ENCODE data around the gene PCSK6.

The PCSK6 gene

DNA sequence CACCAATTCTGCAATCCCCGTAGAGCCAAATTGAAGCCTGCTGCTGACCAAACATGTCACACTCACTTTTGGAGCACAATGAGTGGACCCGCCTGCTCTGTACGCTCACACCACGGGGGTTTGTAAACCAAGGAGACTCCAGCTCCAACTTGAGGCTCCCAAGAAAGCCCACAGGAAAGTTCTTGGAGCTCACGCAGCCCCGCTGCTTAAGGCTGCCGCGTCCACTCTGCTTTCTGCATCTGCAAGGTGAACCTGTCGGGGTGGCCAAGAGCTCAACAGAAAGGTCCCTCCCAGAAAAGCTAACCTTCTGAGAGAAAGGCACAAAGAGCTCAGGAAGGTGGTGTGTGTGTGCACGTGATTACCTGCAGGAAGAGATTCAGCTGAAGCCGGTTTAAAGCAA lies 94.9 kb downstream of the PCSK6 start:
- H2AFZ ChIP-seq (ENCODE audit: low read length), result no peak overlapping the region
- TF ChIP-seq, protein P1, sequence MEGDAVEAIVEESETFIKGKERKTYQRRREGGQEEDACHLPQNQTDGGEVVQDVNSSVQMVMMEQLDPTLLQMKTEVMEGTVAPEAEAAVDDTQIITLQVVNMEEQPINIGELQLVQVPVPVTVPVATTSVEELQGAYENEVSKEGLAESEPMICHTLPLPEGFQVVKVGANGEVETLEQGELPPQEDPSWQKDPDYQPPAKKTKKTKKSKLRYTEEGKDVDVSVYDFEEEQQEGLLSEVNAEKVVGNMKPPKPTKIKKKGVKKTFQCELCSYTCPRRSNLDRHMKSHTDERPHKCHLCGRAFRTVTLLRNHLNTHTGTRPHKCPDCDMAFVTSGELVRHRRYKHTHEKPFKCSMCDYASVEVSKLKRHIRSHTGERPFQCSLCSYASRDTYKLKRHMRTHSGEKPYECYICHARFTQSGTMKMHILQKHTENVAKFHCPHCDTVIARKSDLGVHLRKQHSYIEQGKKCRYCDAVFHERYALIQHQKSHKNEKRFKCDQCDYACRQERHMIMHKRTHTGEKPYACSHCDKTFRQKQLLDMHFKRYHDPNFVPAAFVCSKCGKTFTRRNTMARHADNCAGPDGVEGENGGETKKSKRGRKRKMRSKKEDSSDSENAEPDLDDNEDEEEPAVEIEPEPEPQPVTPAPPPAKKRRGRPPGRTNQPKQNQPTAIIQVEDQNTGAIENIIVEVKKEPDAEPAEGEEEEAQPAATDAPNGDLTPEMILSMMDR (IDR thresholded peaks at IDR 0.05; ENCODE audit: low read length), result no peak
- TF ChIP-seq EZH2phosphoT487 (IDR thresholded peaks at IDR 0.05; ENCODE audit: low read length) (no peak), EZH2 (optimal IDR thresholded peaks at IDR 0.05; ENCODE audit: low read depth, low read length) (no peak)
- H3F3A ChIP-seq (ENCODE audit: insufficient read depth, low read length), result no peaks in the 10 kb centered on the region
- no peak for DNase-seq
- no peaks in the 10 kb centered on the region; the same call in 1 of the 2 replicates for H3K27me3 ChIP-seq (replicated peaks; ENCODE audit: insufficient read depth, low read length)
- no peak overlapping the region for H3K27ac ChIP-seq (ENCODE audit: low read length)
- H3K9me2 ChIP-seq (replicated peaks; ENCODE audit: insufficient read depth, low read length), result no peaks in the 10 kb centered on the region
- H3K9ac ChIP-seq (ENCODE audit: low read length), result no peak overlapping the region
- no peaks in the 10 kb centered on the region for H4K20me1 ChIP-seq (ENCODE audit: insufficient read depth, low read length)
- H3K36me3 ChIP-seq (replicated peaks; ENCODE audit: insufficient read depth, low read length), result no peaks in the 10 kb centered on the region; the same call in 1 of the 2 replicates
- H3K4me3 ChIP-seq (ENCODE audit: low read length), result no peak overlapping the region
- no peaks in the 10 kb centered on the region for H3K9me3 ChIP-seq (replicated peaks; ENCODE audit: insufficient read depth, low read length)
- no peak overlapping the region for H3K4me2 ChIP-seq (ENCODE audit: low read depth, low read length)
- peaks cover 16% of the 10 kb centered on the region for H3K4me1 ChIP-seq (ENCODE audit: low read length)
- no peaks in the 10 kb centered on the region for H3K79me2 ChIP-seq (ENCODE audit: low read length)

DNA sequence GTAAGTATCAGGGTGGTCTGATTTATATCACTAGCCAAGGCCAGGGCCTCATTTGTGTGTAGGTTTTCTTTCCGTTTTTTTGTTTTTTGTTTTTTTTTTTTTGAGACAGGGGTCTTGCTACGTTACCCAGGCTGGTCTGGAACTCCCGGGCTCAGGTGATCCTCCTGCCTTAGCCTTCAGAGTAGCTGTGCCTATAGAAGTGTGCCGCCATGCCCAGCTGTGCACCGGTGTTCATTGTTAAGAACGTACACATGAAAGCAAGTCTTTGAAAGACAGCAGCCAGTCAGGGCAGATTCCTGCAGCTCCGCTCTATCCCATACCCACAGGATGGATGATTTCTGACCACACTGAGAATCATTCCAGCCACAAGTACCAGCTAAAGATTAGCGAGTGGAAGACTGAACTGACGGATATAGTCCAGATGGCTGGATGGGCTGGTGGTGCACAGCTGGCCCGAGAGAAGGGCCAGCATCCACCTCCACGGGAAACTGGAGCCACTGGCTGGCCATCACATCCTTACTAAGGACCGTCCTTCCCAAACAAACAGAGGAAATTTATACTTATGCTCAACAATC lies 95.4 kb downstream of the PCSK6 start:
- Histone ChIP-seq H3K79me2 (ENCODE audit: low read length) (no peaks in the 10 kb centered on the region), H3K4me2 (ENCODE audit: low read depth, low read length) (no peak overlapping the region), H3K27ac (ENCODE audit: low read length) (no peak overlapping the region), H3K9ac (ENCODE audit: low read length) (no peak overlapping the region), H3K4me3 (ENCODE audit: low read length) (no peak overlapping the region), H3K27me3 (replicated peaks; ENCODE audit: insufficient read depth, low read length) (no peaks in the 10 kb centered on the region; the same call in 1 of the 2 replicates), H3K36me3 (replicated peaks; ENCODE audit: insufficient read depth, low read length) (no peaks in the 10 kb centered on the region; the same call in 1 of the 2 replicates), H3K9me3 (replicated peaks; ENCODE audit: insufficient read depth, low read length) (no peaks in the 10 kb centered on the region), H3K9me2 (replicated peaks; ENCODE audit: insufficient read depth, low read length) (no peaks in the 10 kb centered on the region), H4K20me1 (ENCODE audit: insufficient read depth, low read length) (no peaks in the 10 kb centered on the region), H3F3A (ENCODE audit: insufficient read depth, low read length) (no peaks in the 10 kb centered on the region), H3K4me1 (ENCODE audit: low read length) (peaks cover 16% of the 10 kb centered on the region), H2AFZ (ENCODE audit: low read length) (no peak overlapping the region)
- TF ChIP-seq, protein P1 (IDR thresholded peaks at IDR 0.05; ENCODE audit: low read length), result no peak
- no peak for TF ChIP-seq EZH2phosphoT487 (IDR thresholded peaks at IDR 0.05; ENCODE audit: low read length)
- TF ChIP-seq EZH2 (optimal IDR thresholded peaks at IDR 0.05; ENCODE audit: low read depth, low read length), result no peak
- no peak for DNase-seq

DNA sequence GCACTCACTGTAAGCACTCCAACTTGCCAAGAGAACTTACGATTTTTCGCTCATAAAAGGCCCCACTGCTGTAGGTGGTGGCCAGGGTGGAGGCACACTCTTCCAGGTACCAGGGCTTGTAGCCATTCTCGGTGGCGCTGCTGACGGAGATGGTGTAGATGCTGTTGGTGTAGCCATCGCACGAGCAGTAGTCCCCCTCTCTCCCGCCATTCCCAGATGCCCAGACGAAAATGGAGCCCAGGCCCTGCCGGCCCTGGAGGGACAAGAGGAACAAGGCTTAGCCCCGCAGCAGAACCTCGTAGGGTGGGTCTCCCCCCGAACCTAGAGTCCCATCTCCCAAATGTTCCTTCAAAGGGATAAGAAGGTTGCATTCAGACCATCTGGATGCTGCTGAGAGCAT lies 96.3 kb downstream of the PCSK6 start:
- H3K4me1 ChIP-seq (ENCODE audit: low read length), result peaks cover 16% of the 10 kb centered on the region
- no peak overlapping the region for H3K4me2 ChIP-seq (ENCODE audit: low read depth, low read length)
- no peaks in the 10 kb centered on the region for H3K9me2 ChIP-seq (replicated peaks; ENCODE audit: insufficient read depth, low read length)
- H3K27me3 ChIP-seq (replicated peaks; ENCODE audit: insufficient read depth, low read length), result no peaks in the 10 kb centered on the region; the same call in 1 of the 2 replicates
- DNase-seq, result no peak
- H3F3A ChIP-seq (ENCODE audit: insufficient read depth, low read length), result no peaks in the 10 kb centered on the region
- no peaks in the 10 kb centered on the region; the same call in 1 of the 2 replicates for H3K36me3 ChIP-seq (replicated peaks; ENCODE audit: insufficient read depth, low read length)
- TF ChIP-seq, protein P1 (IDR thresholded peaks at IDR 0.05; ENCODE audit: low read length), result no peak
- TF ChIP-seq EZH2phosphoT487 (IDR thresholded peaks at IDR 0.05; ENCODE audit: low read length) (no peak), EZH2 (optimal IDR thresholded peaks at IDR 0.05; ENCODE audit: low read depth, low read length) (no peak)
- no peak overlapping the region for H3K27ac ChIP-seq (ENCODE audit: low read length)
- no peak overlapping the region for H3K4me3 ChIP-seq (ENCODE audit: low read length)
- no peaks in the 10 kb centered on the region for H3K9me3 ChIP-seq (replicated peaks; ENCODE audit: insufficient read depth, low read length)
- H4K20me1 ChIP-seq (ENCODE audit: insufficient read depth, low read length), result no peaks in the 10 kb centered on the region
- no peak overlapping the region for H2AFZ ChIP-seq (ENCODE audit: low read length)
- no peaks in the 10 kb centered on the region for H3K79me2 ChIP-seq (ENCODE audit: low read length)
- no peak overlapping the region for H3K9ac ChIP-seq (ENCODE audit: low read length)

Data from MM.1S (cell line).